Posterior cingulate gyrus (tissue), 11 donors: ENCODE results near the gene MYO1H.
"Not testable (repeated sequence)": the region's sequence is repeated elsewhere in the genome, so short reads cannot be mapped to it uniquely, and the experiment has no call there.

Experiments used
- DNase-seq, 10 donors: peaks; one replicate each; pipeline versions ENCODE4 v3.0.0 to v3.0.0-alpha.2; 2020 to 2021; ENCODE audit warnings: mixed read lengths in 3 of 10
- intact Hi-C: fragments of 100-400 bp; cut with DNase I; formaldehyde crosslinking; loops from one replicate; pipeline ENCODE4 v1.15.1; 2023

MYO1H gene

DNA sequence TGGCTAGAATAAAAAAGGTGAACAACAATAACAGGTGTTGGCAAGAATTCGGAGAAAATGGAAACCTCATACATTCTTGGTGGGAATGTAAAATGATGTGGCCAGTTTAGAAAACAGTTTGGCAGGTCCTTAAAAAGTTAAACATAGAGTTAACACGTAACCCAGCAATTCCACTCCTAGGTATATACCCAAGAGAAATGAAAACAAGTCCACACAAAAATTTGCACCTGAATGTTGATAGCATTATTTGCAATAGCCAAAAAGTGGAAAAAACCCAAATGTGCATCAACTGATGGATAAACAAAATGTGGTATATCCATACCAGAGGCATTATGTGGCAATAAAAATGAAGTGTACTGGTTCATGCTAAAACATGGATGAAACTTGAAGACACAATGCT, 2.3 kb upstream of the MYO1H start:
- no peak for DNase-seq
- intact Hi-C loops: no loop called here

DNA sequence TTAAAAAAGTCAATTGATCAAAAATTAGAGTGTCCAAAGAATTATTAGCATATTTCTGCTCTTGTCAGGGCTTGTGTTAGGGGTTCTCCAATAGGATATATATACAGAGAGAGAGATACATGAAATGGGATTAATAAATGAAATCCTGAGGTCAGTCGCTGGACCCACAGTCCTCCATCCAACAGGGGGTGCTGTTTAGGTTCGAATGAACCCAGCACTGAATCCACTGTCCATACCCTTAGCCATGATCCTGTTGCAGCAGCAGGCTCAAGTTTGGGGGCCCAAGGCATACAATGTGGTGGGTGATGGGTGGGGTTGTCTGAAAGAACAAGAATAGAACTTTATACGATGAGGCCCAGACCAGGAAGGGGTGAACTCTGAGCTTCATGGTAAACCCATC, 780 bp upstream of the MYO1H start:
- intact Hi-C loops: no loop called here
- DNase-seq: no peak

DNA sequence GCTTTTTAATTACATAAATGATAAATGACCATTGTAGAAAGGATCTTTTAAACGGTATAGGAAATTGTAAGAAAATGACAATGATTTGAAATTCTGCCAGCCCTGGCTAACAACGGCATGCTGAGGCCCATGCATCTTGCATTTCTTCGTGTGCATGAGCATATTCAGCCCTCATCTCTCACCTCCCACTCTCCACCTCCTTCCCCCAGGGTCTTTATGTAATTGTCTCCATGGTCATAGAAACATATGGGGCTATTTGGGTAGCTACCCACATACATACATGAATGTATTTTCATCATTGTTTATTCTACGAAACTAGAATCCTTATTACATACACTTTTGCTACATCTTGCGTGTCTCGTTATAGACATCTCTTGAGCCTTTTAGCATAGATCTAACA, 4.5 kb downstream of the MYO1H start:
- intact Hi-C loops: no loop called here
- no peak for DNase-seq

DNA sequence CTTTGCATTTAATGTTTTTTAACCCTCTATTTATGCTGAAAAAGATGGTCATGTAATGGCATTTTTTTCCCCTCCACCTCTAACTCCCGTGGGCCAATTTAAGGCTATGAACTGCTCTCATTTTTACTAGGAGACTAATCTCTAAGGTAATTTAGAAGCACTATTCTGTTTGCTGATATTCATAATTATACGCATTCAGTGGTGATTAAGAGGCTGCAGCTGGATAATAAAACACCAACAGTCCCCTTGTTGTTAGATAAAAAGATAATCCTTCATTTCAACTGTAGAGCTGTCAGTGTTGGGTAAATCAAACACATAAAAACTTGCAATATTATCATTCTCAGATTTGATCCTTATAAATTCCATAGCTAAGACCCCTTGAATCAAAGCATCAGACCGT, 8.9 kb downstream of the MYO1H start:
- intact Hi-C loops: no loop called here
- no peak for DNase-seq

DNA sequence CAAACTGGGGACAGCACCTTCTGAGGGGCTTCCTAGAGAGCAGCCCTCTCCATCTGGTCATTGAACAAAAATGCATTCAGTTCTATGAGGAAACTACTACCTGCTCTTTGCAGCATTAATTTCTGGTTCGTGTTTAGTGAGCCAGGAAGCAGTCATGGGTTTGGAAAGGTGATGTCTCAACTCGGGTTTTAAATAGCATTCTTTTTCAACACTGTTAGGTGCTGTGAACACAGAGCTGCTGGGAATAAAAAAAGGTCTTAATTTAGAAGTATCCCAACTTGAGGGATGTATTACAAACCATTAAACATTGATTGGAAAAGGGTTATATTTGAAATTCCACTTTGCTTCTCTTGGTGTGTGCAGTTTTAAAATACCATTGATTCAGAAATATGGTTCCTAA, 9.3 kb downstream of the MYO1H start:
- DNase-seq: no peak
- intact Hi-C loops: no loop called here

DNA sequence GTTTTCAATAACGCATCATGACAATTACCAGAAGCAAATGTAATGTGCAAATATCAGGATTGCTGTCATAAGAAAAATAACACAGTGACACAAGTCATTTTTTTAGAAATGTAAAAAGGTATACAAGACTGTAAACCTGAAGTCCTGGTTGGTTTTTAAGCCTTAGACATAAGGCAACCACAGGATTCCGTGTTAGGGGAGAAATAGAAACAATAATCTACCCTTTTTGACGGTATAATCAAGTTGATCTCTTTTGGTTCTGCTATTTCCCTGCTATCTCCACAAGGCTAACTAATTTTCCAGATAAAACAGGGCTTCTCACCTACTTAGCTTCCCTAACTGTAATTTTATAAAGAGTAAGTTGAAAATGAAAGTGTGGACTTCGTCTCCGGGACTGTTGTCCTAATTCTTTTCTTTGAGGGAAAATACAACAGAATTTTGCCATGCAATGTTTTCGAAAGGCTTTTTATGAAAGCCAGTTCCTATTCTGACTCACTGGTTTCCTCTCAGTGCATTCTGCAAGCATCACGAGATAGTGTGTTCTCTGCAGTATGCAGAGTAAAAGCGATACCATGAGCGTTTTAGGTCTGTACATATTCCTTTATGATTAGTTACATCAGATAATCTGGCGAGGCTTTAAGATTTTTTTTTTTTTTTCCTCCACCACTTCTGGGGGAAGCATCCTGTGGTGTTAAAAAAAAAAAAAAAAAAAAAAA, 10.6 kb downstream of the MYO1H start:
- no peak for DNase-seq
- intact Hi-C loops: no loop called here

DNA sequence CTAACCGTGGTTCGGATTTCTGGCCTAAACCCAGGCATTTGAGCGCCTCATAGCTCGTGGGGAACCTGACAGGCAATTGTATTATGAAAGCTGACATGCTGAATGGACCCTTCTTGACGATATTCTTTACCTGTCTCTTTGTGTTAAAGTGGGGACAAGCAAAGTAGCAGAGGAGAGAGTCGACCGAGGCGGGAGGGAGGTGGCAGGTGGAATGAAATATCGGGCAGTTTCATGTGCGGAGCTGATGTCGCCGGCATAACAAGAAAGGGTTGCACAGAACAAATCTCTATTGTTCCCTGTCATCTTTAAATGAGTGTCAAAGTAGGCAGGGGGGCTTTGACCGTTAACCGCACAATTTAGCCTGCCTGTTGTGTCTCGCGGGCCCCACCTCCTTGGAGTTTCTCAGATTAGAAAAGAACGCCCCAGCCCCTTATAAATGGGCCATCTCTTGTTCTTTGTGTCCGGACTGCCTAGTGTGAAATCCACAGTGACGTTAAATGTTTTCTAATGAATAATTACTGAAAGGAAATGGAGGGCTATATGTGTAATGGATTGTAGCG, 11.5 kb downstream of the MYO1H start:
- DNase-seq: no peak
- intact Hi-C loops: no loop called here

DNA sequence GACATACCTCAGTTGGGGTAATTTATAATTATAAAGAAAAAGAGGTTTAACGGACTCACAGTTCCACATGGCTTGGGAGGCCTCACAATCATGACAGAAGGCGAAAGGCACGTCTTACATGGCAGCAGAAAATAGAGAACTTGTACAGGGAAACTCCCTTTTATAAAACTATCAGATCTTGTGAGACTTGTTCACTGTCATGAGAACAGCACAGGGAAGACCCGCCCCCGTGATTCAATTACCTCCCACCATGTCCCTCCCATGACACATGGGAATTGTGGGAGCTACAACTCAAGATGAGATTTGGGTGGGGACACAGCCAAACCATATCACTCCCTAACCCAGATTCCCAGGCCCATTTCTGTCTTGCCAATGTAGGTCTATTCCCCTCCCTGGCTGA, 22.1 kb downstream of the MYO1H start:
- no peak for DNase-seq
- intact Hi-C loops: no loop called here

DNA sequence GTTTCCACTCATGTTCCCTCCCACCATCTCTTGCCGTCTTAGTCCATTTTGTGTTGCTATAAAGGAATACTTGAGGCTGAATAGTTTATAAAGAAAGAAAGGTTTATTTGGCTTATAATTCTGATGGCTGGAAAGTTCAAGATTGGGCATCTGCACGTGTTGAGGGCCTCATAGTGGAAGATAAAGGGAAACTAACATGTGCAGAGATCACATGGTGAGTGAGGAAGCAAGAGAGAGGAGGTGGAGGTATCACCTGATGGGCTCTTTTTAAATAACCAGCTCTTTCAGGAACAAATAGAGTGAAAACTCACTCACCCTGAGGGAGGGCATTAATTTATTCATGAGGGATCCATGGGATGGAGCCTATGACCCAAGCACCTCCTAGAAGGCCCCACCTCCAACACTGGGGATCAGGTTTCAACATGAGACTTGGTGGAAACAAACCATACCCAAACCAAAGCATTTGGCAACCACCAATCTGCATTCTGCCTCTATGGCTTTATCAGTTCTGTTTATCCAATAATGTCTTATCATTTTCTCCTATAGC, 29.5 kb downstream of the MYO1H start:
- intact Hi-C loops: no loop called here
- no peak for DNase-seq

DNA sequence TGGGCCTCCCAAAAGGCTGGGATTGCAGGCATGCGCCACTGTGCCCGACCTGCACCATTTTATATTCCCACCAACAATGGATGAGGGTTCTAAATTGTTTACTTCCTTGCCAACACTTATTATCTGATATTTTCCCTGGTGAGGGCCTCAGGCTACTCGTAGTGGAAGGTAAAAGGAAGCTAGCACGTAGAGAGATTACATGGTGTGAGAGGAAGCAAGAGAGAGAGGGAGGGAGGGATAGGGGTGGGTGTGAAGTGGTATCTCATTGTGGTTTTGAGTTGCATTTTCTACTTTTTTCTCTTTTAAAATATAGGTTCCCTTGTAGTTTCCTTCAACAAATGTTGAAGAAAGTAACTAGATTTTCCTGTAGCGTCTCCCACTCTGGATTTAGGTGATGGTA, 30.9 kb downstream of the MYO1H start:
- intact Hi-C loops: no loop called here
- no peak for DNase-seq

DNA sequence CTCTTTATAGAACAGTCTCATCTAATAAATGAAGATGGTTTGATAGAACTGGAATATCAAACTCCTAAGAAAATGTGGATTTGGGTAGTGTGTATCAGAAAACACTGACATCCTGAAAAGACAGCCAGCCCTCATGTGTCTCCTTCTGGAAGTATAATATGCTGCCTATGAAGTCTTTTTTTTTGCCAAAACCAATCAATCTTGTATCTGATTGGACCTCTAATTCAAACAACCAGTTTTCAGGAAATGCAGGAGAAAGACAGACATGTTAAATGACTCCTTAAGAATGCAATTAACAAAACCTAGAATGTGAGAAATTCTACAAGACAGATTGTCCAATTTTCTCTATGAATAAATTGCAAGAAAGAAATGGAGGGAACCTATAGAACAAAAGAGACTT, 34.3 kb downstream of the MYO1H start:
- intact Hi-C loops: no loop called here
- DNase-seq: no peak

DNA sequence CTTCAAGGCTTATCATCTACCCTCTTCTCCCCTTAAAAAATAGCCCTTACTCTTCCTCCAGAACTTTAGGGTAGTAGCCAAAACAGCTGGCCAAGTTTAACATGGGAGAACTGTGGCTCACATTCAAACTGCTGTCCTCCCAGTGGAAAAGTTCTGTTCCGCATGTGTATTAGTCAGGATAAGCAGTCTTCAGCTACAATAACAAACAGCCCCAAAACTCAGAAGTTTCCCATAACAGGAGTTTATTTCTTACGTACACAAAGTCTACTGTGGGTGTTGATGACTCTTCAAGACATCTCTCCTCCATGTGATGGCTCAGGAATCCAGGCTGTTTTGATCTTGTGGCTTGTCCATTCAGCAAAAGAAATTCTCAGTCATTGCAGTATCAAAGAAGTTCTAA, 35.5 kb downstream of the MYO1H start:
- no peak for DNase-seq
- intact Hi-C loops: no loop called here

DNA sequence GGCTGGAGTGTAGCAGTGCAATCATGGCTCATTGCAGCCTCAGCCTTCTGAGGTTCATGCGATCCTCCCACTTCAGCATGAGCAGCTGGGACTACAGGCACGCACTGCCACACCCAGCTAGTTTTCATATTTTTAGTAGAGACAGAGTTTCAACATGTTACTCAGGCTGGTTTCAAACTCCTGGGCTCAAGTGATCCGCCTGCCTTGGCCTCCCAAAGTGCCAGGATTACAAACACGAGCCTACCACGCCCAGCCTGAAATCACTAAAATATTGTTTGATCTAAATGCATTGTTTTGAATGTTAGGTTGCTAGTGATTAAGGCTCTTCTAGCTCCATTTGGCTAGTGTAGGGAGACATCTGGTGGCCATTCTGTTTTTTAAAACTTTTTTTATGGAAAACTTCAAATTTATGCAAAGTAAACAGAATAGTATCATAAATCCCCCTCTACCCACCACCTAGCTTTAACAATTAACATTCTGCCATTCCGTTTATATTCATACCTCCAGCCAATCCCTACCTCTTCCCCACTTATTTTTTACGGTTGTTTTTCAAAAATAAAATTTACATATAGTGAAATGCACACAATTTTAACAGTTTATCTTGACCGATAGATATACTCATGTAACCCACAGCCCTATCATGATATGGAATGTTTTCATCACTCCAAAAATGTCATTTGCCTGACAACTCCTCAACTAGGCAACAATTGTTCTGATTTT, 37.8 kb downstream of the MYO1H start:
- DNase-seq: no peak
- intact Hi-C loops: loop anchor here (1.0 to 5.0 kb wide), 2 partner anchors 121 to 273 kb away; no protein-coding TSS in a partner anchor

DNA sequence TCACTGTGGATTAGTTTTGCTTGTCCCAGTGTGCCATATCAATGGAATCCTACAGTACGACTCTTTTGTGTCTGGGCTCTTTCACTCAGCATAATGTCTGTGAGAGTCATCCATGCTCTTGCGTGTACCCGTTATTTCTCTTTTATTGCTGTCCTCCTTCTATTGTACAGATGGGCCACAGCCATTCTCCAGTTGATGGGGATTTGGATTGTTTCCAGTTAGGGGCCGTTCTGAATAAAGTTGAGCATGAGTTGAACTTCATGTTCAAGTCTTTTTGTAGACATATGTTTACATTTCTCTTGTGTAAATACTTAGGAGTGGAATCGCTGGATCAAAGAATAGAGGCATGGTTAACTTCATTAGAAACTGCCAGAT, 38.3 kb downstream of the MYO1H start:
- intact Hi-C loops: loop anchor here (5.0 kb wide), 1 partner anchor 274 kb away; no protein-coding TSS in a partner anchor

DNA sequence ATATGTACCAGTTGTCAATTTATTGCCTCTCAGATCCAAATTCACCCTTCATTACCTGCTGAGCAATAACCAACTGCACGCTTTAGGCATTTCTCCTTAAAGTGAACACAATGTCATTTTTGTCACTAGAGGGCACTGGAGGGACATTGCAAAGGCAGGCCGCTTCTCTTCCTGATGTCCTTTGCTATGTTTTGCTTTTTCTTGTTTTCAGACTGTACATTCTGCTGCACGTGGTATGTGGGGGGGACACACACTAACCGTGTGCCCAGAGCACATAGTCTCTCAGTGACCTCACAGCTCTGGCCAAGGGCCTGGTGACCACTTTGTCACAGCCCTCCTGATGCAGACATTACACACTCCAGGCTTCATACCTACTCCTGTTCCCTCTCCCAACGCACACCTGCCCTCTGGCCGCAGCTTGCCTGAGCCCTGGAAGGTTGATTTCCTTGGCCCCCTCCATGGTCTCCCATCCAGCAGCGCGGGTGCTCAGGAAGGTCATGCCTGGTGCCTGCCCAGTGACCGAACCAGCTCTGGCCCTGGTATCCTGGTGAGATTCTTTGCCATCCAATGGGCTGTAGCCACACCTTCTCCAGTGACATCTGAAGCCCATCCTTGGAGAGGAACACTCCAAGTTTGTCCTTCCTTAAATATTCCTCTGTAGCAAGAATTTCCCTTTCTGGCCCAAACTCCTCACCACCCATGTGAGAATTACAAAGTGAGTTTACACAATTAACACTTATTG, 39.9 kb downstream of the MYO1H start:
- no peak for DNase-seq
- intact Hi-C loops: loop anchor here (5.0 kb wide), 1 partner anchor 275 kb away; no protein-coding TSS in a partner anchor

More for the DNA sequence above, 38.3 kb downstream of the MYO1H start:
- DNase-seq: no peak

DNA sequence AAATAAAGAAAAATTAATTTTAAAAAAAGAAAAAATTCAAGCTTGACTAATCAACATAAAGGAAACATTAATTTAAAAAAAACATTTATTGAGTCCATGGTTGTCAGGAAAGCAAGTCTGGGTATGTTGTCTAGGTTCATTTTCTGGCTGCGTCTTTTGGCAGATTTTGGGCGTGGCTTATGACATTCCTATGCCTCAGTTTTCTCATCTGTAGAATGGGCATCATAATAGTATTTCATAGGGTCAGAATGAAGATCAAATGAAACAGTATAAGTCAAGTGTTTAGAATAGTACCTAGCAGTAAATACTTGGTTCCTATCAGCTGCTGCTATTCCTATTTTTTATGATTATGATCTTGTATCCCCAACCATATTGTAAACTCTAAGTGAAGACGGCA, 40.5 kb downstream of the MYO1H start:
- DNase-seq: no peak
- intact Hi-C loops: loop anchor here (5.0 kb wide), 1 partner anchor 276 kb away; no protein-coding TSS in a partner anchor

DNA sequence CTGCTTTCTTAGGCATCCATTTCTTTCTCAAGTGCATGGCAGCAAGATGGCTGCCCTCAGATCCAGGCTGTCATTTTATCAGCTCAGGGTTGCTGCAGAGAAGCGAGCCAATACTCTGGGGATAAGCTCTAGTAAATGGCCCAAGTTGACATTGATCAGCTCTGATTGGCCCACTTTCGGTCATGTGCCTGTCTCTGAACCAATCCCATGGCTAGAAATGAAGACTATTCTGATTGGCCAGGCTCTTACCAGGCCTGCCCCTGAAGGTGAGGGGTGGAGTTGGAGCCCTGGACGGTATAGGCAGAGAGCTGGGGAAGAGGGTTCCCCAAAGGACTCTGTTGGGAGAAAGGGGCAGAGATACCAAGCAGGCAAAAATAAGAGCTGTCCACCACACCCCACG, 41.4 kb downstream of the MYO1H start:
- intact Hi-C loops: loop anchor here (5.0 kb wide), 1 partner anchor 277 kb away; no protein-coding TSS in a partner anchor
- DNase-seq: no peak

DNA sequence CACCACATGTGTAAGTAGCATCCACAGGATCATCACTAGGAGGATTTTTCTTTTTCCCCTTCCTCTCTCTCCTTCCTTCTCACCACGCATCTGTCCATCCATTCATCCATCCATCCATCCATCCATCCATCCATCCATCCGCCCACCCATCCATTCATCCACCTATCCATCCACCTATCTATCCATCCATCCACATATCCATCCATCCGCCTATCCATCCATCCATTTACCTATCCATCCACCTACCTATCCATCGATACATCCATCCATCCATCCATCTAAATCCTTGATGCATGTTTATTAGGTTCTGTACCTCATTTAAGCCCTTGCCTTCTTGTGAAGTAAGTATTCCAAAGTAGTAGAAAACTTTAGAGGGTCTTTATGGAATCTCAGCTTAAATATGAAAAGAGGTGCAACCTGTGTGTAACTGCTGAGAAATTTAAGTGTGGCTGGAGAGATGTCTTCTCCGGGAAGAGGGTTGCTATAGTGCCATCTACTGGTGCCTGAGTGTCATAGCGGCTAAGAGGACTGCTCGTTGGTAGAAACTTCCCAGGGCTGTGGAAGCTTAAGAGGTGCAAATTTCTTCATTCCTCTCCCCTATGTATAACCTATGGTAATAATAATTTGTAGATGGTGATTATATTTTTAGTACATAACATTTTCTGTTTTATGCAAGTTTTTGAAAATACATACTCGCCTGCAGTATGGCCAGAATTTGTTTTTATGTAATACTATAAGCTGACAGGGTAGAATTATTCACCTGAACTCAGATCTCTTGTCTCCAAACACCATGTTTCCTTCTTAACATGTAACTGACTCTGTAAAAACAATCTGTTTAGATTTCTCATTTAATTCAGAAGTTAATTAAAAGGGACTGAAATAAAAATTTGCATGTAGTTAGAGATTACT, 46.0 kb downstream of the MYO1H start:
- peak in 6 of 10 donors; percentile 17 to 83 (median 37) for DNase-seq
- intact Hi-C loops: no loop called here

DNA sequence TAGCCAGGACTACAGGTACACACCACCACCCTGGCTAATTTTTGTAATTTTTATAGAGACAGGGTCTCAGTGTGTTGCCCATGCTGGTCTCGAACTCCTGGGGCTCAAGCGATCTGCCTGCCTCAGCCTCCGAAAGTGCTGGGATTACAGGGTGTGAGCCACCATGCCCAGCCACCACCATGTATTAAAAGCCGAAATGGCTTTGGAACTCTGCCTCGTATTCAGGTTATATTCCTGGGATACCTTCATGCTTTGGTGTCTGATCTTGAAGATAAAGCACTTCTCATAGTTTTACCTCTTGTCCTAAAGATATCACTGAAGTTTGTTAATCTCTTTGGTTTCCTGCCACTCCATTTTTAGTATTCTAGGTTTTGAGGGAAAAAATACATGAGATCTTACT, 47.2 kb downstream of the MYO1H start:
- DNase-seq: no peak
- intact Hi-C loops: no loop called here

DNA sequence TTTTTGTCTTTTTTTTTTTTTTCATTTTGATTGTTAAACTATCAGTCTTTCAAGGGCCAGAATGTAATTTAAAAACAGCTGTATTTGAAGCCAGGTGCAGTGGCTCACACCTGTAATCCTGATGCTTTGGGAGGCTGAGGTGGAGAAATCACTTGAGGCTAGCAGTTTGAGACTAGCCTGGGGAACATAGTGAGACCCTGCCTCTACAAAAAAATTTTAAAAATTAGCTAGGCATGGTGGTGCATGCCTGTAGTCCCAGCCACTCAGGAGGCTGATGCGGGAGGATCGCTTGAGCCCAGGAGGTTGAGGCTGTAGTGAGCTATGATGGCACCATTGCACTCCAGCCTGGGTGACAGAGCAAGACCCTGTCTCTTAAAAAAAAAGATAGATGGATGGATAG, 57.1 kb downstream of the MYO1H start:
- DNase-seq, intact Hi-C loops: not testable (repeated sequence)
